ENCODE data around the gene TOX2. TPM values are rescaled to one million over a fixed set of nuclear protein-coding genes. Genes with fewer than 3 reads are reported as not detected.

The TOX2 gene
- total RNA-seq, 1 experiment from 2014 or later = 1.7 TPM

DNA sequence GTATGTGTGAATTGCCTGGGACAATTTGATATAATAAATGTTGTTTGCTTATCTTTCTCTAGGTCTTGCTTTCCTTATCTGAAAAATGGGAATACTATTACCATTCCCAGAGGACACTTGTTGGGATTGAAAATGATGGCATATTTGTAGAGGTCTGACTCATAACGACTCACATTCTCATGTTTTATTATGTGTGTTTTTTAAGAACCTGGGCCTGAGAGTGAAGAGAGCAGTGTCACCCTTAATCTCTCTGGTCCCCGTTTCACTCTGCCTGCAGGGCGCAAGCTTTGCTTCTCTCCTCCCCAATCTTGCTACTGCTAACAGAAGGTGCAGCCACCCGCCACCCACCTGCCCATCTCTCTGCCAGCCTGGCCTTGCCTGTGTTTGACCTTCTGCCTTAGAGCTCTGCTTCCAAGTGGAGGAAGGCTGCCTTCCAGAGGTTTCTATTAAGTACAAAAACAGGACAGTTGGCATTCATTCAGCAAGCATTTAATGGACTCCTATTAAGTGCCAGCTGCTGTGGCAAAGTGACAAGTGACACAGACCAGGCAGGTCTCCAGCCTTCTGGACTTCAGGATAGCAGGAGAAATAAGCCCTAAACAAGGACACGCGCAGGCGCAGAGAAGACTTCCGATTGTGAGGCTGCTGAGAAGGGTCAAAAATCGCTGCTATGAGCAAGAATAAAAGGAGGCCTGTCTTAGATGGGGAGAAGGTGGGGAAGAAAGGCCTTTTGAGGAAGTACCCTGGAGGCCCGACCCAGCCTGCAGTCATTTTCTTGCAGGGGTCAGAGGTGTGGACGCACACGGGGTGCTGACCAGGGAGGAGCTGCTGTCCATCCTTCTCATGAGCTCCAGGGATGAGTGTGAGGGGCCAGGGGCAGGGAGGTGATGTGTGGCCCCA lies 159.8 kb downstream of the TOX2 start:
- TF ChIP-seq, protein P1, sequence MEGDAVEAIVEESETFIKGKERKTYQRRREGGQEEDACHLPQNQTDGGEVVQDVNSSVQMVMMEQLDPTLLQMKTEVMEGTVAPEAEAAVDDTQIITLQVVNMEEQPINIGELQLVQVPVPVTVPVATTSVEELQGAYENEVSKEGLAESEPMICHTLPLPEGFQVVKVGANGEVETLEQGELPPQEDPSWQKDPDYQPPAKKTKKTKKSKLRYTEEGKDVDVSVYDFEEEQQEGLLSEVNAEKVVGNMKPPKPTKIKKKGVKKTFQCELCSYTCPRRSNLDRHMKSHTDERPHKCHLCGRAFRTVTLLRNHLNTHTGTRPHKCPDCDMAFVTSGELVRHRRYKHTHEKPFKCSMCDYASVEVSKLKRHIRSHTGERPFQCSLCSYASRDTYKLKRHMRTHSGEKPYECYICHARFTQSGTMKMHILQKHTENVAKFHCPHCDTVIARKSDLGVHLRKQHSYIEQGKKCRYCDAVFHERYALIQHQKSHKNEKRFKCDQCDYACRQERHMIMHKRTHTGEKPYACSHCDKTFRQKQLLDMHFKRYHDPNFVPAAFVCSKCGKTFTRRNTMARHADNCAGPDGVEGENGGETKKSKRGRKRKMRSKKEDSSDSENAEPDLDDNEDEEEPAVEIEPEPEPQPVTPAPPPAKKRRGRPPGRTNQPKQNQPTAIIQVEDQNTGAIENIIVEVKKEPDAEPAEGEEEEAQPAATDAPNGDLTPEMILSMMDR (conservative IDR thresholded peaks at IDR 0.05) = no peak
- Histone ChIP-seq H3K4me2 (ENCODE audit: insufficient read depth, insufficient read length, low read length) (no peak overlapping the region), H2AFZ (ENCODE audit: low read length) (no peak overlapping the region)

More for the DNA sequence above, 159.8 kb downstream of the TOX2 start:
- Mint-ChIP-seq H3K27ac (0 out of 7 replicates have a peak overlapping the region, but pooled peaks of 1 of the 3 experiments have one; percentile 31), H3K27me3 (ENCODE audit: low read depth) (no peaks in the 10 kb centered on the region; the same call in 1 of the 2 replicates), H3K9me3 (no peaks in the 10 kb centered on the region), H3K36me3 (ENCODE audit: insufficient read depth in 1 of 3, low read depth in 3 of 3) (no peaks in the 10 kb centered on the region), H3K4me3 (no peak overlapping the region), H3K4me1 (peaks cover 11 to 15% of the 10 kb centered on the region in 2 experiments)
- H3T11ph ChIP-seq (ENCODE audit: low read length) = no peak overlapping the region
- H2BK15ac ChIP-seq (ENCODE audit: low read depth, low read length) = no peak overlapping the region
- no peak overlapping the region for H3K27ac ChIP-seq (ENCODE audit: insufficient read length, low read depth, low read length)
- no peaks in the 10 kb centered on the region for H3K4me1 ChIP-seq (ENCODE audit: insufficient read depth, low read length)
- H3K9ac ChIP-seq (ENCODE audit: extremely low read depth, insufficient read length, low read length) = no peak overlapping the region
- no peak overlapping the region for H2BK12ac ChIP-seq (ENCODE audit: insufficient read length, low read depth, low read length)
- H3K14ac ChIP-seq (ENCODE audit: insufficient read depth, low read length) = no peak overlapping the region
- no peak overlapping the region for H2BK120ac ChIP-seq (ENCODE audit: low read depth, low read length, poor library complexity, severe bottlenecking)
- H3K79me1 ChIP-seq (ENCODE audit: insufficient read depth, low read depth, low read length, poor library complexity, severe bottlenecking) = no peaks in the 10 kb centered on the region
- H3K4ac ChIP-seq (ENCODE audit: low read depth, low read length) = no peak overlapping the region
- H4K5ac ChIP-seq (ENCODE audit: insufficient read length, low read depth, low read length) = no peak overlapping the region
- DNase-seq = no peak
- H4K8ac ChIP-seq (replicated peaks; ENCODE audit: insufficient read length, low read depth, low read length) = no peak overlapping the region
- no peaks in the 10 kb centered on the region for H4K20me1 ChIP-seq (ENCODE audit: control insufficient read depth, insufficient read depth, insufficient read length)
- H4K91ac ChIP-seq (ENCODE audit: insufficient read length, low read depth, low read length) = no peak overlapping the region
- no peaks in the 10 kb centered on the region for H3K79me2 ChIP-seq (ENCODE audit: insufficient read depth, low read length)
- H3K56ac ChIP-seq (ENCODE audit: insufficient read length, low read depth, low read length) = no peak overlapping the region
- no peak overlapping the region for H2AK5ac ChIP-seq (ENCODE audit: insufficient read length, low read length)
- no CpG with 5 or more reads among the region's 12 CpGs for WGBS (ENCODE audit: extremely low coverage, insufficient read length, low lambda C conversion rate)
- H2BK20ac ChIP-seq (ENCODE audit: low read depth, low read length, poor library complexity, severe bottlenecking) = no peak overlapping the region
- no peaks in the 10 kb centered on the region for H3K27me3 ChIP-seq (ENCODE audit: insufficient read depth, low read length)
- H3K9me3 ChIP-seq (ENCODE audit: control insufficient read depth, low read depth, low read length) = no peaks in the 10 kb centered on the region
- no peak overlapping the region for H3K23ac ChIP-seq (ENCODE audit: insufficient read length, low read depth, low read length)
- H2BK5ac ChIP-seq (ENCODE audit: insufficient read length, low read length) = no peak overlapping the region
- no peak overlapping the region for H3K18ac ChIP-seq (ENCODE audit: insufficient read length, low read depth, low read length)
- no peaks in the 10 kb centered on the region for H3K23me2 ChIP-seq (ENCODE audit: insufficient read length, low read depth, low read length, poor library complexity, severe bottlenecking)
